Duodenal mucosa (tissue), 2 donors: Measurements from ENCODE around the gene NAIF1.
"Not testable (repeated sequence)": the region's sequence is repeated elsewhere in the genome, so short reads cannot be mapped to it uniquely, and the experiment has no call there.

Experiments used
- H3K27ac ChIP-seq: one replicate; pipeline ENCODE4 v1.7.0; 2013; ENCODE audit warnings: low read depth, low read length
- H3K27me3 ChIP-seq, 2 donors: one replicate each; pipeline ENCODE4 v1.7.0; 2013; ENCODE audit warnings: low read length in 2 of 2, control low read depth in 1 of 2; ENCODE audit not compliant: insufficient read depth in 2 of 2, control insufficient read depth in 1 of 2
- H3K36me3 ChIP-seq, 2 donors: one replicate each; pipeline ENCODE4 v1.7.0; 2013; ENCODE audit warnings: low read length in 2 of 2, control low read depth in 1 of 2; ENCODE audit not compliant: insufficient read depth in 2 of 2, control insufficient read depth in 1 of 2
- H3K4me1 ChIP-seq, 2 donors: one replicate each; pipeline ENCODE4 v1.7.0; 2013; ENCODE audit warnings: low read length in 2 of 2, control low read depth in 1 of 2; ENCODE audit not compliant: insufficient read depth in 2 of 2, control insufficient read depth in 1 of 2
- H3K4me3 ChIP-seq, 2 donors: one replicate each; pipeline ENCODE4 v1.7.0; 2013; ENCODE audit warnings: low read length in 2 of 2, low read depth in 1 of 2
- H3K9ac ChIP-seq, 2 donors: one replicate each; pipeline ENCODE4 v1.7.0; 2013; ENCODE audit warnings: low read length in 2 of 2, low read depth in 1 of 2
- H3K9me3 ChIP-seq, 2 donors: one replicate each; pipeline ENCODE4 v1.7.0; 2013; ENCODE audit warnings: low read length in 2 of 2, control low read depth in 1 of 2; ENCODE audit not compliant: control insufficient read depth in 1 of 2

NAIF1 gene

DNA sequence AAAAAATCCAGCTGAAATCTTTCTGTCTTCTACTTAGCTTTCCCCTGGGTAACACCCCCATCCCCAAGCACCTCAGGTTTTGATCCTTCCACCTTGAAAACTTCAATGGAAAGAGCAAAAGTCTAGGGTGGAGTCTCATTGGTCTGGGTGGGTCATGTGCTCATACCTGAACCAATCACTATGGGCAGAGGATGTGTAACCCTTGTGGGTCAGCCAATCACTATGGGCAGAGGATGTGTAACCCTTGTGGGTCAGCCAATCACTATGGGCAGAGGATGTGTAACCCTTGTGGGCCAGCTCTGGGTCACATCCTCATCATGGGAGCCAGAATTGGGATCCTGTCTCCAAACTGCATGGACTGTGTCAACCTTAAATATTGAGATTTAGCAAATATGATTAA lies 18.5 kb downstream of the NAIF1 start:
- H3K9ac ChIP-seq: no peak overlapping the region
- no peaks in the 10 kb centered on the region for H3K27me3 ChIP-seq
- H3K36me3 ChIP-seq: no peaks in the 10 kb centered on the region
- peaks cover 9 to 11% of the 10 kb centered on the region in 2 donors for H3K4me1 ChIP-seq
- no peaks in the 10 kb centered on the region for H3K9me3 ChIP-seq
- no peak overlapping the region for H3K27ac ChIP-seq
- H3K4me3 ChIP-seq: no peak overlapping the region

DNA sequence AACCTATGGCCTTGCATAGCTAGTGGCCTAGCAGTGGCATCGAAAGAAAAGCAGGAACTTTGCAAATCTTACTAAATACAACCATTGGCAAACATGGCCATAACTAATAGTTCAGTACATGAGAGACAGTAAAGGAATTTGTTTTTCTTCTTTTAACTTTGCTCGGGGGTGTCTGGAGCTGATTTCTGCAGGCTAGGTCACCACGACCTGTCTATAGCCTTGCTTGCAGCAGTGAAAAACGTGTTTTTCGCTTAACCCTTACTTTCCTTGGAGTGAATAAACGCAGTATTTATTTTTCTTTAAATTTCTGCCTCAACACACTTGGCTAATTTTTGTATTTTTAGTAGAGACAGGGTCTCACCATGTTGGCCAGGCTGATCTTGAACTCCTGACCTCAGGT lies 19.9 kb downstream of the NAIF1 start:
- no peak overlapping the region for H3K9ac ChIP-seq
- peaks cover 7 to 10% of the 10 kb centered on the region in 2 donors for H3K4me1 ChIP-seq
- H3K9me3 ChIP-seq: no peaks in the 10 kb centered on the region
- H3K27me3 ChIP-seq: no peaks in the 10 kb centered on the region
- H3K27ac ChIP-seq: no peak overlapping the region
- H3K36me3 ChIP-seq: no peaks in the 10 kb centered on the region
- no peak overlapping the region for H3K4me3 ChIP-seq

DNA sequence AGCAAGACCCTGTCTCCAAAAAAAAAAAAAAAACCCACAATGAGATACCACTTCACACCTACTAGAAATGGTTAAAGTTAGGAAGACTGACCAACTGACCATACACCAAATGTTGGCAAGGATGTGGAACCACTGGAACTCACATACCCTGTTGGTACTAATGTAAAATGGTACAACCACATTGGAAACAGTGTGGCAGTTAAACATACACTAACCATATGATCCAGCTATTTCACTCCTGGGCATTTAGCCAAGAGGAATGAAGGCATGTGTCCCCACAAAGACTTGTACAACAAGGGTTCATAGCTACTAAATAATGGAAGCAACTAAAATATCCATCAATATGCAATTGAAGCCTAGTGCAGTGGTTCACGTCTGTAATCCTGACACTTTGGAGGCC lies 21.3 kb downstream of the NAIF1 start:
- H3K9ac ChIP-seq: no peak overlapping the region
- no peaks in the 10 kb centered on the region for H3K9me3 ChIP-seq
- no peaks in the 10 kb centered on the region for H3K4me1 ChIP-seq
- H3K27ac ChIP-seq: no peak overlapping the region
- no peak overlapping the region for H3K4me3 ChIP-seq
- no peaks in the 10 kb centered on the region for H3K36me3 ChIP-seq
- no peaks in the 10 kb centered on the region for H3K27me3 ChIP-seq

DNA sequence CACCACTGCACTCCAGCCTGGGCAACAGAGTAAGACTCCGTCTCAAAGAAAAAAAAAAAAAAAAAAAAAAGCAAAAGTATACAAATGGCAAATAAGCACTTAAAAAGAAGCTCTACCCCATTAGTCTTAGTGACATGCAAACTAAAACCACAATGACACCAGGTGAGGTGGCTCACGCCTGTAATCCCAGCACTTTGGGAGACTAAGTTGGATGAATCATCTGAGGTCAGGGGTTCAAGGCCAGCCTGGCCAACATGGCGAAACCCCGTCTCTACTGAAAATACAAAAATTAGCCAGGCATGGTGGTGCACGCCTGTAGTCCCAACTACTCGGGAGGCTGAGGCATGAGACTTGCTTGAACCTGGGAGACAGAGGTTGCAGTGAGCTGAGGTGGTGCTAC lies 21.7 kb downstream of the NAIF1 start:
- H3K36me3 ChIP-seq, H3K4me3 ChIP-seq, H3K9ac ChIP-seq, H3K4me1 ChIP-seq, H3K9me3 ChIP-seq, H3K27me3 ChIP-seq, H3K27ac ChIP-seq: not testable (repeated sequence)

DNA sequence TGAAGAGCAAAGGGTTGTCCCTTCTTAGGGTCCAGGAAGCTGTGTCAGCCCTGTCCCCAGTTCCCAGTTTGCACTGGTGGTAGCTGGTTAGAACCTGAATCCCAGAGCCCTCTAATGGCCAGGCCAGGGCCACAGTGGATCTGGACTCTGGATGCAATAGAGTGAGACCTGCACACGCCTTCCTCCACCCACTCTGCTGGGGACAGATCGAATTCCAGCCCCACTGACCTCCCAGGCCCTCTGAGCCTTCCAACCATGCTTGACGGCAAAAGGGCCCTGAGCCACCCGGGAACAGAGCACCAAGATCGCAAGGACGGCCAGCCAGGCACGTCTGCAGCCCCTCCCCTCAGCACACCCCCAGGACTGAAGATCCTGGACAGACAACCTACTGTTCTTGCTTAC lies 23.7 kb downstream of the NAIF1 start:
- H3K27ac ChIP-seq: no peak overlapping the region
- no peaks in the 10 kb centered on the region for H3K9me3 ChIP-seq
- no peak overlapping the region for H3K9ac ChIP-seq
- H3K4me3 ChIP-seq: no peak overlapping the region
- H3K36me3 ChIP-seq: no peaks in the 10 kb centered on the region
- no peaks in the 10 kb centered on the region for H3K27me3 ChIP-seq
- no peaks in the 10 kb centered on the region for H3K4me1 ChIP-seq

DNA sequence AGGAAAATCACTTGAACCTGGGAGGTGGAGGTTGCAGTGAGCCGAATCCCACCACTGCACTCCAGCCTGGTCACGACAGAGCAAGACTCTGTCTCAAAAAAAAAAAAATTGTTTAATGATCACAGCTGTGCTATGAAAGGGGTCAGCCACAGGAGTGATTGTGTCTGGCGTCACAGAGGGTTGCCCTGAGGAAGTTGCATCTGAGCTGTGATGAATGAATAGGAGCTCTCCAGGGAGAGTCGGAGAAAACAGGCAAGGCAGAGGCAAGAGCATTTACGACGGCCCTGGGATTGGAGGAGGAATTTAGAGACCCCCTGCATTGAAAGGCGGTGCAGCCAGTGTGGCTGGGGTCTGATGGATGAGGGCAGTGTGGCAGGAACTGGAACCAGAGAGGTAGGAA lies 25.1 kb downstream of the NAIF1 start:
- Histone ChIP-seq H3K4me1 (no peaks in the 10 kb centered on the region), H3K9me3 (no peaks in the 10 kb centered on the region), H3K4me3 (no peak overlapping the region), H3K27ac (no peak overlapping the region), H3K36me3 (no peaks in the 10 kb centered on the region), H3K27me3 (no peaks in the 10 kb centered on the region), H3K9ac (no peak overlapping the region)

DNA sequence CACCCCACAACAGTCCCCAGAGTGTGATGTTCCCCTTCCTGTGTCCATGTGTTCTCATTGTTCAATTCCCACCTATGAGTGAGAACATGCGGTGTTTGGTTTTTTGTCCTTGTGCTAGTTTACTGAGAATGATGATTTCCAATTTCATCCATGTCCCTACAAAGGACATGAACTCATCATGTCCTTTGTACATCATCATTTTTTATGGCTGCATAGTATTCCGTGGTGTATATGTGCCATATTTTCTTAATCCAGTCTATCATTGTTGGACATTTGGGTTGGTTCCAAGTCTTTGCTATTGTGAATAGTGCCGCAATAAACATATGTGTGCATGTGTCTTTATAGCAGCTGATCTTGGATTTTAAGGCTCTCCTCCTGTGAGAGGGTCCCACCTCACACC lies 26.3 kb downstream of the NAIF1 start:
- not testable (repeated sequence) for H3K9ac ChIP-seq, H3K4me3 ChIP-seq

DNA sequence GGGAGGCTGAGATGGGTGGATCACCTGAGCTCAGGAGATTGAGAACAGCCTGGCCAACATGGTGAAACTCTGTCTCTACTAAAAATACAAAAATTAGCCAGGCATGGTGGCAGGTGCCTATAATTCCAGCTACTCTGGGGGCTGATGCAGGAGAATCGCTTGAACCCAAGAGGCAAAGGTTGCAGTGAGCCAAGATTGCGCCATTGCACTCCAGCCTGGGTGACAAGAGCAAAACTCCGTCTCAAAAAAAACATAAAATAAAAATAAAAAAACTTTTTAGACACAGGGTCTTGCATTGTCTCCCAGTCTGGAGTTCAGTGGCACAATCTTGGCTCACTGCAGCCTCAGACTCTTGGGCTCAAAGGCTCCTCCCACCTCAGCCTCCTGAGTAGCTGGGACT lies 30.6 kb downstream of the NAIF1 start:
- H3K9ac ChIP-seq, H3K36me3 ChIP-seq, H3K27me3 ChIP-seq, H3K27ac ChIP-seq, H3K4me3 ChIP-seq, H3K9me3 ChIP-seq, H3K4me1 ChIP-seq: not testable (repeated sequence)

More for the DNA sequence above, 26.3 kb downstream of the NAIF1 start:
- H3K4me1 ChIP-seq, H3K27ac ChIP-seq, H3K9me3 ChIP-seq, H3K36me3 ChIP-seq, H3K27me3 ChIP-seq: not testable (repeated sequence)

DNA sequence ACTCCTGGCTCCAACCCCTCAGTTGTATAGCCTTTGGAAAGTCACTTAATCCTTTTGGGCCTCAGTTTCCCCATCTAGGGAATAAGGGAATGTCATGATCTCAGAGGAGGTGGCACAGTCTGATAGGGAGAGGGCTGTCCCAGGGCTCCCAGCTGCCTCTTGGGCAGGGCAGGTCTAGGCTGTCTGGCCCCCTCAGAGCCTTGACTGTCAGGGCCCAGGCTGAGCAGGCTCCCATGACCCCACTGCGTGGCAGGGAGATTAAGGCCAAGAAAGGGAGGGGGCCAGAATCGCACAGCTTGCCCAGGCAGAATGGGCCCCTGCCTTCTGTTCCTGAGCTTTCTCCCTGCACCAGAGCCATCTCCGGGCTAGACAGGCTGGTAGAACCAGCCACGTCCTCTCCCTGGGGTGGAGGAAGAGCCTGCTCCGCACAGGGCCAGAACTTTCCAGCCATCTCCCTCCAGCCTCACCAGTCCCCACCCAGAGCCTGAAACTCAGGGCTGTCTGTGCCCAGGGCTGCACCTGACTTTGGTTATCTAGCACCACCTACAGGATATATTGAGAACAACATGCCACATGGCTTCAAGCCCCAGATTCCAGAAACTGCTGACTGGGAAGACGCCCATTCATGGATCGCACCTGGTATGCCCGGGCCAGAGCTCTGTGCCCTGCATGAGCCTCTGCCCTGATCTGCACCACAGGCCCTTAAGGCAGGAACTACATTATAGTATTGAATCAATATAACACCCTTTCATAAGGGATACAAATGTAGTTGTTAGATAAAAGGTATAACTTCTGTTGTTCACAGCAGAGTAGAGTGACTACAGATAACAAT lies 32.1 kb downstream of the NAIF1 start:
- Histone ChIP-seq H3K4me1 (peaks cover 5 to 9% of the 10 kb centered on the region in 2 donors), H3K9me3 (no peaks in the 10 kb centered on the region), H3K9ac (peak overlapping the region; percentile 20 to 43), H3K36me3 (no peaks in the 10 kb centered on the region), H3K27ac (no peak overlapping the region), H3K27me3 (no peaks in the 10 kb centered on the region), H3K4me3 (no peak overlapping the region)

DNA sequence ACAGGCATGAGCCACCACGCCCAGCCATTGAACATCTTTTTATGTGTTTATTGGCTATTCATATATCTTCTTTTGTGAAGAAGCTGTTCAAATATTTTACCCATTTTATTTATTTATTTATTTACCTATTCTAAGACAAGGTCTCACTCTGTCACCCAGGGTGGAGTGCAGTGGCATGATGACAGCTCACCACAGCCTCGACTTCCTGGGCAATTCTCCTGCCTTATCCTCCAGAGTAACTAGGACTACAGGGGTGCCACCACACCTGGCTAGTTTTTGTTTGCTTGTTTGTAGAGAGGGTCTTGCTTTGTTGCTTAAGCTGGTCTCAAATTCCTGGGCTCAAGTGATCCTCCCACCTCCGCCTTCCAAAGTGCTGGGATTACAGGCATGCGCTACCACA lies 33.5 kb downstream of the NAIF1 start:
- H3K9ac ChIP-seq: no peak overlapping the region
- no peaks in the 10 kb centered on the region for H3K9me3 ChIP-seq
- no peaks in the 10 kb centered on the region for H3K27me3 ChIP-seq
- H3K36me3 ChIP-seq: no peaks in the 10 kb centered on the region
- H3K27ac ChIP-seq: no peak overlapping the region
- H3K4me1 ChIP-seq: peaks cover 5 to 9% of the 10 kb centered on the region in 2 donors
- H3K4me3 ChIP-seq: no peak overlapping the region
